Right lobe of liver (tissue), 6 donors: ENCODE data around the gene ADPRH. TPM values are rescaled to one million over a fixed set of nuclear protein-coding genes. Genes with fewer than 3 reads are reported as not detected.

Experiments
- ATAC-seq, 4 donors: fragments of 200-7000 bp; cut with Tn5 transposase; one replicate each; pipeline ENCODE4 v1.9.1; 2020; ENCODE audit warnings: mild to moderate bottlenecking in 4 of 4, moderate library complexity in 4 of 4
- DNase-seq, 3 donors: peaks; one replicate each; pipeline ENCODE4 v3.0.0-alpha.2; 2020
- H3K27ac ChIP-seq, 3 donors: fragments of 200-600 bp; one replicate each; pipeline ENCODE4 v1.8.0; 2022
- H3K27me3 ChIP-seq, 2 donors: fragments of 200-600 bp; one replicate each; pipeline ENCODE4 v1.8.0; 2022
- H3K36me3 ChIP-seq, 4 donors: fragments of 200-600 bp; sonication (generic) in 1 of 4; one replicate each; pipeline versions ENCODE4 v1.5.1 to v1.8.0; 2017 to 2022; ENCODE audit warnings: control low read depth in 1 of 4
- H3K4me1 ChIP-seq, 4 donors: fragments of 200-600 bp; sonication (generic) in 1 of 4; one replicate each; pipeline versions ENCODE4 v1.5.1 to v1.8.0; 2017 to 2022; ENCODE audit warnings: control low read depth in 1 of 4
- H3K4me3 ChIP-seq, 3 donors: fragments of 200-600 bp; one replicate each; pipeline ENCODE4 v1.8.0; 2022
- H3K9me3 ChIP-seq, 4 donors: fragments of 200-600 bp; sonication (generic) in 1 of 4; one replicate each; pipeline versions ENCODE4 v1.5.1 to v1.8.0; 2017 to 2022; ENCODE audit warnings: control low read depth in 1 of 4
- POLR2A ChIP-seq: fragments of 450-650 bp; IDR thresholded peaks from one replicate; pipeline ENCODE4 v1.6.1; 2017; ENCODE audit warnings: antibody characterized with exemption, mild to moderate bottlenecking
- WGBS: methylation state at CpG from one replicate; pipeline ENCODE4 v1.1.6; 2018; ENCODE audit warnings: low coverage, low lambda C conversion rate; ENCODE audit not compliant: insufficient coverage; ENCODE audit errors: missing lambda C conversion rate; 5-methylcytosine and 5-hydroxymethylcytosine counted together
- intact Hi-C, 2 donors: fragments of 100-400 bp; cut with DNase I; formaldehyde crosslinking; loops; one replicate each; pipeline versions ENCODE4 v1.11.2 to v1.14.1; 2022
- total RNA-seq, 6 experiments: library from RNA; depleted of rRNA in 2 of 6; stranded (reverse); fragments of >200 nt in 2 of 6; fragmentation: NEBNext Ultra II Directional in 3 of 6; extraction: Animal tissue kit (Norgen Biotek cat#: 25700) in 3 of 6; gene quantifications; one replicate each; pipeline versions ENCODE4 v1.1.0 to v1.2.4, GENCODE V29; 2016 to 2023
- TF ChIP-seq, protein P1 (sequence below), 4 donors: fragments of 200-600 bp in 3 of 4; fragments of 450-650 bp in 1 of 4; IDR thresholded peaks; one replicate each; pipeline versions ENCODE4 v1.5.1 to v1.8.0; 2016 to 2022; ENCODE audit warnings: antibody characterized with exemption in 4 of 4, mild to moderate bottlenecking in 2 of 4
- donor health status: DM: no; HTN: yes; CAD: no.
- donor health status: DM: no; HTN: no; CAD: no.
- donor health status: DM: no; HTN: no; CAD: no.
- donor health status: DM: no; HTN: yes; CAD: no.
- donor health status: DM: no; HTN: yes; CAD: no.

ADPRH gene
- total RNA-seq, 6 experiments from 2014 or later, result 2.5 to 3.8 (median 2.8) TPM

DNA sequence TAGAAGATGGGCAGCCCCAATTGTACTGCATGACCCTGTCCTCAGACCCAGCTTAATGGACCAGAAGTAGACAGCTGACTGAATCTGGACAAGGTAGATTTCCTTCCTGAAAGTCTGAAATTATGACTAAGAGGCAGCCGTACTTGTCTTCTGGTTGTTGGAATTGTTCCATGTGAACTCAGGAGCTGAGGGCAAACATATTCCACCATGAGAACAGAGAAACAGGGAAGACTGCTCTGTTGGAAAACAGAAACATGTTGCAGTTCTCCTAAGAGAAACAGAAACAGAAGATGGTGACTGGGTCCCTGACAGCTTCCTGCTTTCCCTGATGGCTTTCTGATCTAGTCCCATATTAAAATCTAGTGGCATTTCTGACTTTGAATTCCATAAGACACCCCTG is 57.0 kb downstream of the ADPRH start:
- ATAC-seq, result peak in 2 of 4 donors; percentile 9 to 19
- 0% methylated on average over 1 of the region's 1 CpG for WGBS
- intact Hi-C loops, result no loop called here

DNA sequence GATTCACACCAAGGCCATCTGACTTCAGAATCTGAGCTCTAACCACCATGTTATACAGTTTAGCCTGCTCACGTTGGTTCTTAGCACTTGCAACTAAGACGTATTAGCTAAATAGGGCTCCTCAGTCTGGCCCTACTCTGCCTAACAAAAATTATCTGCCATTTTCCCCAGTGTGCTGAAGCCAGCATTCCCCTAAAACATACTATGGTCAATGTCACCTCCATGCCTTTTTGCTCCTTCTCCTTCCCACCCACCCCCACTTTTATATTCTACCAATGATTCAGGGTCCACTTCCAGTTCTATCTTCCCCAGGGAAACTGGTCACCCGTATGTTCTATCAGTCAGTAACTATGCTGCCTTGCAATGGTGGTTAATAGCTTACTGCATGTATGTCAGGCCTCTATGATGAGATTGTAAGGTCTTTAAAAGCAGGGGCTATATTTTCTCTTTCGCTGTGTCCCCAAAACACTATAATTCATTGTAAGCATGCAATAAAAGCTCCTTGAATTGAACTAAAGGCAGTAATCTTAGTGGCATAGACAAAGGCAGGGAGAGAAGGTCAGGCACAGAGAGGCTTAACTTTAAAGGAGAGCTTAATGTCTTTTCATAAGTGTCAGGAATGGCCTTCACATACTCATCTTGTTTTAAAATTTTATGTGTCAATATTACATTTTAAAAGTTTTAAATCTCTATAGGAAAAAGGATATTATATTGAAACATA is 57.8 kb downstream of the ADPRH start:
- Histone ChIP-seq H3K27me3 (no peaks in the 10 kb centered on the region), H3K9me3 (no peaks in the 10 kb centered on the region), H3K36me3 (no peaks in the 10 kb centered on the region), H3K4me1 (no peaks in the 10 kb centered on the region), H3K27ac (no peak overlapping the region), H3K4me3 (no peak overlapping the region)
- no peak for DNase-seq
- 91% methylated on average over 4 of the region's 4 CpGs for WGBS
- intact Hi-C loops, result no loop called here
- TF ChIP-seq, protein P1, sequence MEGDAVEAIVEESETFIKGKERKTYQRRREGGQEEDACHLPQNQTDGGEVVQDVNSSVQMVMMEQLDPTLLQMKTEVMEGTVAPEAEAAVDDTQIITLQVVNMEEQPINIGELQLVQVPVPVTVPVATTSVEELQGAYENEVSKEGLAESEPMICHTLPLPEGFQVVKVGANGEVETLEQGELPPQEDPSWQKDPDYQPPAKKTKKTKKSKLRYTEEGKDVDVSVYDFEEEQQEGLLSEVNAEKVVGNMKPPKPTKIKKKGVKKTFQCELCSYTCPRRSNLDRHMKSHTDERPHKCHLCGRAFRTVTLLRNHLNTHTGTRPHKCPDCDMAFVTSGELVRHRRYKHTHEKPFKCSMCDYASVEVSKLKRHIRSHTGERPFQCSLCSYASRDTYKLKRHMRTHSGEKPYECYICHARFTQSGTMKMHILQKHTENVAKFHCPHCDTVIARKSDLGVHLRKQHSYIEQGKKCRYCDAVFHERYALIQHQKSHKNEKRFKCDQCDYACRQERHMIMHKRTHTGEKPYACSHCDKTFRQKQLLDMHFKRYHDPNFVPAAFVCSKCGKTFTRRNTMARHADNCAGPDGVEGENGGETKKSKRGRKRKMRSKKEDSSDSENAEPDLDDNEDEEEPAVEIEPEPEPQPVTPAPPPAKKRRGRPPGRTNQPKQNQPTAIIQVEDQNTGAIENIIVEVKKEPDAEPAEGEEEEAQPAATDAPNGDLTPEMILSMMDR (IDR thresholded peaks at IDR 0.05), result no peak
- no peak for TF ChIP-seq POLR2A
- ATAC-seq, result no peak

More for the DNA sequence above, 57.0 kb downstream of the ADPRH start:
- no peak for TF ChIP-seq POLR2A
- TF ChIP-seq, protein P1 (IDR thresholded peaks at IDR 0.05), result no peak
- Histone ChIP-seq H3K27me3 (no peaks in the 10 kb centered on the region), H3K4me3 (no peak overlapping the region), H3K36me3 (no peaks in the 10 kb centered on the region), H3K9me3 (no peaks in the 10 kb centered on the region), H3K27ac (no peak overlapping the region), H3K4me1 (no peaks in the 10 kb centered on the region)
- DNase-seq, result no peak

DNA sequence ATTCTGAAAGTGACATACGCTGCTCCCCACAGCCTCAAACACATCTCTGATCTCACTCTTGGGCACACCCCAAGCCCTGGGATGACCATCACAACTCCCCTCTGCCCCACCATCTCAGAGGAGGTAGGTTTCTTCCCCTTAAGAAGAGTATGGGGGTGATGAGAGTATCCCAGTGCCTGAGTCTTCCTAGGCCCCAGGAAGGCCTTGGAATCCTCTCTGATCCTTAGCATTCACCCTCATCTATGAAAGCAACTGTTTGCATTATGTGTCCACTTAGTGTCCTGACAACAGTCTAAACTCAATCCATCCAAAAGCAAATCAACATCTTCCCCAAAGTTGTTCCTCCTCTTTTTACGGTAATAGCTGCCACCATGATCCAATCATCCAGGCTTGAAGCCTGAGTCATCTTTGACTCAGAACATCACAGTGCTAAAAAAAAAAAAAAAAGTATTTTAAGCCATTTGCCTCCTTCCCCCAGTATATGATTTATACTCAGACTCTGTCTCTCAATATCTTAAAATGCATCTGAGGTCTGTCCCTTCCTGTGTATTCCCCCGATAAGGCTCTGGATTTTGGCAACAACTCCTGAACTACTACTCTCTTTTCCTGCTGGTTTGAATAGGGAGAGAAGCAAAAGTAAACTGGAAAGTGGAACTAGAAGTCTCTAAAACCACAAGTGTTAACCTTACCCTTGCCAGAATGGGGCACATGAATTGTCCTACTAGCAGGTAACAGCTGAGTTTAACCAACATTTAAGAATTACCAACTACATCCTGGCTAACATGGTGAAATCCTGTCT is 58.6 kb downstream of the ADPRH start:
- Histone ChIP-seq H3K27ac (peak overlapping the region in 2 of 3 donors; percentile 19 to 65), H3K36me3 (no peaks in the 10 kb centered on the region), H3K9me3 (no peaks in the 10 kb centered on the region), H3K4me1 (no peaks in the 10 kb centered on the region), H3K27me3 (no peaks in the 10 kb centered on the region), H3K4me3 (no peak overlapping the region)
- ATAC-seq (peak in 2 of 4 donors; percentile 32 to 53), DNase-seq (no peak)
- no peak for TF ChIP-seq POLR2A
- intact Hi-C loops, result no loop called here
- 46% methylated on average over 2 of the region's 3 CpGs for WGBS

Other genes starting within 250 kb of the ADPRH start
- 10 to 100 TPM; 14.9 to 34.6 (median 20.9) TPM for gene TMEM39A, start 115.9 kb upstream of the ADPRH start, total RNA-seq
- gene POGLUT1, start 110.5 kb upstream of the ADPRH start, total RNA-seq, result 1 to 10 TPM; 5.8 to 8.0 (median 7.4) TPM
- gene TIMMDC1, start 80.9 kb upstream of the ADPRH start, total RNA-seq, result 10 to 100 TPM; 16.4 to 63.5 (median 42.8) TPM
- 1 to 10 TPM in 2 of 6 experiments, under 1 TPM in 4; 0.26 to 1.3 (median 0.51) TPM for gene CD80, start 19.9 kb upstream of the ADPRH start, total RNA-seq
- 10 to 100 TPM in 5 of 6 experiments, 1 to 10 TPM in 1; 9.9 to 30.2 (median 15.9) TPM for gene PLA1A, start 18.4 kb downstream of the ADPRH start, total RNA-seq
- under 1 TPM; 0.43 to 0.92 (median 0.68) TPM for gene POPDC2, start 81.1 kb downstream of the ADPRH start, total RNA-seq
- 10 to 100 TPM; 23.9 to 40.8 (median 33.0) TPM for gene COX17, start 97.9 kb downstream of the ADPRH start, total RNA-seq
- 1 to 10 TPM in 3 of 6 experiments, under 1 TPM in 3; 0.09 to 5.7 (median 1.1) TPM for gene CFAP91, start 123.5 kb downstream of the ADPRH start, total RNA-seq
- gene NR1I2, start 202.6 kb downstream of the ADPRH start, total RNA-seq, result 100 to 1,000 TPM in 3 of 6 experiments, 10 to 100 TPM in 3; 24.9 to 188 (median 91.4) TPM